HL-60/S4 (cell line): ENCODE data around the gene NFYA.

Source experiments
- in situ Hi-C: fragments of 300-500 bp; cut with MboI; formaldehyde crosslinking; loops from 2 replicates; pipeline ENCODE4 v1.14.3; 2022; ENCODE audit warnings: low sequenced_read_pairs

The NFYA gene

GRCh38 chr6:41072836-41073202, at the start of gene NFYA:
NFYA (plus strand) TSS chr6:41072974; CDS start chr6:41079090, 6,116 bp downstream.
- in situ Hi-C loops = loop anchor here (10.0 kb wide), 1 partner anchor 112 kb away; no protein-coding TSS in a partner anchor

DNA sequence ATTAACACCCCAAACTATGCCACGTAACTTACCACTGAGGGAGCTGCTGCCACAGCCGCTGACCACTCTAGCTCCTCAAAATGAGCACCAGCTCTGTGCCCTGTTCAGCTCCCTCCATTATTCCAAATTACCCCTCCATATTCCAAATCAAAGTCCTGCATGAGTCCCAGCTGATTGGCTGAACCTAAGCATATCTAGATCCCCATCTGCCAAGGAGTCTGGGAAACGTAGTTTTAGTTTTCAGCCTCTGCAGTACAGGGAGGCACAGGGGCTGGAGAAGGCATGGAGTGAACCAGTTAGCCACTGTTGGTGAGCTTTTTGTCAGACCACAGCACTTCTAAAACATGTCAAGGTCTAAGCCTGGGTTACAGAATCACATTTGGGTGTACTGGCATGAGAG, 49.7 kb upstream of the NFYA start:
- in situ Hi-C loops = no loop called here

GRCh38 chr6:41025966-41026530, 46.7 kb upstream of the NFYA start:
- in situ Hi-C loops = no loop called here

DNA sequence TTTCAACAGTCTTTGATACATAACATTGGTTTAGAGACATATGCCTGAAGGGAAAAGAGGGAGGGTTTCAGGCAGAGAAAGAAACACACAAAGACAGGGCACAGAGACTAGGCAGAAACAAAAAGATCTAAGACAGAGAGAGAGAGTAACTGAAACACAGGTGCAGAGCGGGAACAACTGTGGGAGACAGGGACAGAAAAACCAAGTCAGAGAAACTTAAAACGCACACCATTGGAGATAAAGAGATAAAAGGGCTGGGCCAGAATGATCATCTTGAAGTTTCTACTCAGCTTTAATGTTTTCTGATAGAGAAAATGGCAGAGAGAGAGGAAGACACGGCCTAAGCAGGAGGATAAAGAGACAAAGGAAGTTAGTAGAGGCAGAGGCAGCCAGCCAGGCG, 45.5 kb upstream of the NFYA start:
- in situ Hi-C loops = no loop called here

DNA sequence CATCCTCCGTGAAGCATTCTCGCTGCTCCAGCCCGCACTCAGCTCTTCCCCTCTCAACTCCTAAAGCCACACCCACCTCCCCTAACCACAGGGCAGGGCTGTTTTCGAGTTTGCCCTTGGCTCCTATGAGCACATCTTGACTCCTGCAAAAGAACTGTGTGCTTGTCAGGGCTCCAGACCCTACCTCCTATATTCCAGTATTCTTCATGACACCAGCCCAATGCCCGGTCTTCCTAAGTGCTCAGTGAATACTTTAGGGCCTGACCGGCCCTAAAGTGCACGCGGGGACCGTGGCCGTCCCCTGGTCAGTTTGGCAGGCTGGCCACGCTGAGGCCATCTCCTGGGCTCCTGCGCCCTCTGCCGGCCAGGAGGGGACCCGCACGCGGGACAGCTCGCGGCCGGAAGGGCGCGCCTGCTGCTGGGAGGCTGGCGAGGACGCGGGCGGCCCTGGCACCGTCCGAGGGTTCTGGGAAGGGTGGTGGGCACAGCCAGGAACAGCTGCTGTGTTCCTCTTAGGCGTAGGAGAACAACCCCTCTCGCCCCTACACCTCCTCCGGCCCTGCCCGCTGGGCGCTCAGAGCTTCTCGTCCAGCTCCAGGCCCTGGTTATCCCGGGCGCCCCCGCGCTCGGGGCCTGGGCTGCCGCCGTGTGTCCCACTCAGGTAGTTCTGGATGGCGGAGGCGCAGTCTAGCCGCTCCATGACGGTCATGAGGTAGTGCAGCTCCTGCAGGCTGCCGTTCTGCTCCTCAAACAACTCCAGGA, 44.8 kb upstream of the NFYA start:
- in situ Hi-C loops = no loop called here

DNA sequence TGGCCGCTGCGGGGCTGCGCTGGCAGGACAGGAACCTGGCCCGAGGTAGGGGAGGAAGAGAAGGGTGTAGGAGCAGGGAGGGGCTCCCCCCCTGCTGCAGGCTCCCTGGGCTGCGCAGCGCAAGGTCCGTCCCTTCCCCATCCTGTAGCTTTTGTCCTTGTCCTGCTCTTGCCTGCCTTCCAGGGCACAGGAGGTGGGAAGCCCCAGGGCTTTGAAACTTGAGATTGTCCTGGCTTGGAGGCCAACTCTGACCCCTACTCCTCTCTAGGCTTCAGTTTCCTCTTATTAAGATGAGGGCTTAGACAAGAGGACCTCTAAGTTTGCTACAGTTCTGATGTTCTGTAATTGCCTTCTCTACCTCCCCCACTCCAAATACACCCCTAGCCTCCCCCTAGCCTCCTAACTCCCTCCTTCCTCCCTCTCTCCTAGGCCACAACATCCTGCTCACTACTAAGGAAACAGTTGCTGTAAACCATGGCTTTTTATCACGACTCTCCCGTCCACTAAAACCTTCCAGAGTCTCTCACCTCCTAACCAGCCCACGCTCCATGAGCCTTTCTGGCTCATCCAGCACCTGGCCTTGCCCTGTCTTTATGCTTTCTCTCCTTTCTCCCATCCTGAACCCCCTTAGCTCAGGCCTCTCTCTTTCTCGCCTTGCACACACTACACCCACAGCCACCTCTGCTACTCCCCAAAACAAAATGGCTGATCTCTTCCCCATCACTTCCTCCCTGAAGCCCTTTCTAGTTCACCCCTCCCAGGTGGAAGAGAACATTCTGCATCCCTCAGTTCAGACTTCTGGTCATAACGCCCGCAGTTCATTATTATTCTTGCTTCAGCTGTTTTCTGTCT, 44.0 kb upstream of the NFYA start:
- in situ Hi-C loops = no loop called here

GRCh38 chr6:41032830-41033229, 39.9 kb upstream of the NFYA start:
- in situ Hi-C loops = no loop called here

DNA sequence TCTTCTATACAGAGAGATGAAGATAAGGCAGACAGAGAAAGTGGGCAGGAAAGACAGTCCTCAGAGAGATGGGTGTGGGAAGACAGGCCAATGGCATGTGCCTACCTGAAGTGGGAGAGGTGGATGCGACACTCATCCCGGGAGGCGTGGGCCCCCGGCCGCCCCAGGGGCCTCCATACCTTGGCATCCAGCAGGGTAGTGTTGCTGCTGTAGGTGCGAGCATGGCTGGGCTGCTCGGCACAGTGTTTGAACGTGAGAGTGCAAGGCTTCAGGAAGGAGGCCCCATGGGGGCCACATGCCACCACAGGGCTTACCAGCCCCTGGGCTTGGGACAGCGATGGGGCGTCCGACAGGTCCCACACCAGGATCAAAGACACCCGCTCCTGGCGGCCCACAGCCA, 39.0 kb upstream of the NFYA start:
- in situ Hi-C loops = no loop called here

DNA sequence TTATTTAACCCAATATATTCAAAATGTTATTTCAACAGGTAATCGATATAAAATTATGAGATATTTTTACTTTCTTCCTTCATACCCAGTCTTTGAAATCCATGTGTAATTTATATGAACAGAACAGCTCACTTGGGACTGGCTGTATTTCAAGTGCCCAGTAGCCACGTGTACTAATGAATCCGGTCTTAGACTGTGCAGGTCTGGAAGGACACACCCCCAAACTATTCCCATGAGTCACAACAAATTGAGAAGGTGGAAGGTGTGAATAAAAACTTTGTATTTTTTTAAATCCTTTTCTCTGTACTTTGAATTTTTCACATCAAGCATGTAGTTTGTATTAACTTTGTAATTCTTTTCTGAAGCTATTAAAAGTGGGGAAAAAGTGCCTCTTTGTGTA, 36.6 kb upstream of the NFYA start:
- in situ Hi-C loops = no loop called here

DNA sequence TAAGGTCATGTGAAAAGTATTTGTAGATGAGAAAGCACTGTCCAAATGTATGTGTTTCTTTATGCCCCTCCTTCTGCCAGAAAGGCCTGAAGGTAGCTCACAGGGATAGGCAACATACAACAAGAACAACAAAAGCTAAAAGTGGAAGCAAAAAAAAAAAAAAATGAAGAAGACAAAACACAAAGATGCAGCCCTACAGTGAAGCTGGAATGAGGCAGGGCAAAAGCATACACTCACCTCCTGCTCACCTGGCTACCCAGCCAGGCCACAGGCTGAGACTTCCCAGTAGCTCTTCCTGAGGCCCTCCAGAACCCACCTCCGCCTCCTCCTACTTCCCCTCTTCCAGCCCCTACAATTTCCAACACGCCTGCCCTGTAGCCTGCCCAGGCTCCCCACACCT, 36.2 kb upstream of the NFYA start:
- in situ Hi-C loops = no loop called here

- in situ Hi-C loops = no loop called here
These were observed 35.5 kb upstream of the NFYA start for GRCh38 chr6:41037107-41037900.

GRCh38 chr6:41038205-41038604, 34.6 kb upstream of the NFYA start:
- in situ Hi-C loops = no loop called here

DNA sequence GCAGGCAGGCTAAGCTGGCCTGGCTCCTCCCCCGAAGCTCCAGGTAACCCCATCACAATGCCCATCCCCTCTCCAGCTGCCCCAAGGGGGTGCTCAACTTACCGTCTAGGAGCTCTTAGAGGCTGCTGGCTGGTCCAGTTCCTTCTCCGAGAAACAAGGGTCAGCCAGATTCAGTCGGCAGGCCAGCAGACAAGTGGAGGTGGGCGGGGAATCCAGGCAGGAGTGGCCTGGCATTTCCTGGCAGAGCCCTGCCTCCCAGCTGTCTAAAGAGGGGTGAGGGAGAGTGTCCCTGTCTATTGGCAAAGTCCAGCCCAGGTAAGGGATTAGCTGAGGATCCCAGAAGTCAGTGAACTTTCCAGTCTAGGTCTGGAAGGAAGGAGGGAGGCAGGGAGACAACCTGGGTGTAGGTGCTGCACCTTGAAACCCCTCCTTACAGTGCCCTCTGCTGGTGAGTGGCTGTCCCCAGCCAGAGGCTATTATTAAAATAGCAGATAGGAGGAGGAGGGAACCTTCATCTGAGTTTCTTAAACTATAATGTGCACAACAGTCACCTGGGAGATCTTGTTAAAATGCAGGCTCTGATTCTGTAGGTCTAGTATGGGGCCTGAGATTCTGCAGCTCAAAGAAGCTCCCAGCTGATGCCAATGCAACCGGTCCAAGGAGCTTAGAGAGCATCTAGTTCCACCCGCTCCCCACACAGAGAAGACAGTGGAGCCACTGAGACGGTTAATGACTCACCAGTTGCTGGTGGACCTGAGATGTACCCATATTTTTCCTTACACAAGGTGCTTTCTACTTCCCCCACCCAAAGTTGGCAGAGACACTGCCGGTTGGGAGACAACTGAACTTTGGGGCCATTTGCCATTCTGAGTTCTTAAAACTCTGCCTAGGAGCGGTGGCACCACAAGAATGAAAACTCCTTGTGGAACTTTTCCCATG, 33.4 kb upstream of the NFYA start, which contains the start of gene UNC5CL:
Gene UNC5CL (minus strand): TSS at position 162 of the 939 bp plus-strand sequence. CDS start 4,147 bp downstream, outside the sequence.
- in situ Hi-C loops = no loop called here

GRCh38 chr6:41040101-41040939, 32.5 kb upstream of the NFYA start:
- in situ Hi-C loops = no loop called here

DNA sequence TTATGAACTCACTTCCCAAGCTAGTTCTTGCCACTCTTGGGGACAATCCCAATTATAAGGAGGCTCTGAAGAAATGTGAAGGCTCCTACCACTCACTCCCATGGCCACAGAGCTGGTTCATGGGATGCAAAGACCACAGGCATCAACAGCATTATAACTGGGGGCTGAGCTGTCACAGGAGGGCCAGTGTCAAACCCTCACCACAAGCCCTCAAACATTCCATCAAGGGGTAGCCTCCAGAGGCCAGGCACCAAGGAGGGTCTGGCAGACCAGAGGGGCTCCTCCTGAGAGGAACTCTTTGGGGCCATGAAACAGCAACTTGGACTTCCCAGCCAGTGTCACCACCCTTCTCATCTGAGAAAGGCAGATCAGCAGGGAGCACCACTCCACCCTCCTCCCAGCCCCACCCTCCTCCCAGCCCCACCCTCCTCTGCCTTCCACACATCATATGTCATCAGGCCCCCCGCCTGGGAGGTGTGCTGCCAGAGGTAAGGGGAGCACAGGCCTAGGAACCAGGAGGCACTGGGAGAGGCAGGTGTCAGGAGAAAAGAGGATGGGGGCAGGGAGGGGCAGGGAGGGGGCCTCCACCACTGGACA, 31.7 kb upstream of the NFYA start:
- in situ Hi-C loops = no loop called here

GRCh38 chr6:41042226-41043055, 30.3 kb upstream of the NFYA start, which contains the start of gene TSPO2:
TSPO2 (plus strand) TSS chr6:41042467; CDS start chr6:41042986, 519 bp downstream.
- in situ Hi-C loops = no loop called here

DNA sequence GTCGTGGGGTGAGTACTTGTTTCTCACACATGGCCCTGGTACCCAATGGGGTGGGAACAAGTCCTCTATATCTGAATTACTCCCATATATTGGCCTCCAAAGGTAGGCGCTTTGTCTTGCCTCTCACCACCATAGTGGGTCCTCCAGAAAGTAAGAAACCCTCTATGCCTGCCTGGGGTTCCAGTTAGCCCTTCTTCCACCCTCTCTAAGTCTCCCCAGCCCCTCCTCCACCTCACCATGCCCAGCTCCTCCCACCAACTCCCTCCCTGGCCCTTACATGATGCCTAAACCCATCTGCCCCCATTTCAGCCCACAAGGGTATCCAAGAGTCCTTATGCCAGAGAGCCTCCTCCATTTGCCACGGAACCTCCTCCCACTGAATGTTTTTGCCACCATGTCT, 29.6 kb upstream of the NFYA start:
- in situ Hi-C loops = no loop called here

DNA sequence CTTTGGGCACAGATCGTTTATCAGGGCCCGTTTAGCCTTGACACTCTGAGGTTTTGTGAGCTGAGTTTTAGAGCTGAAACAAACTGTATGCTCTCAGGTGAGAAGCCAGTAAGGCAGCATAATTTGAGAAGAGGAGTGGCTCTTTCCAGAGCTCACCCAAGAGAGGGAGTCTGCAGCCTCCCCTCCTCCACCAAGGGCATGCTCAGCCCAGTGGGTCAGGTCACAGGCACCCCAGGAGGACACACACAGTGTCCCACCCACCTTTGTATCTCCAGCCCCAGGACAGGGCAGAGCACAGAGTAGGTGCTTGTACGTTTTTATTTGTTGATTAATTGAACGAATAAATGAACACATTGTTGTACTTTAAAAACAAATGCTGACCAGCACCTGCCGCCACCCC, 27.1 kb upstream of the NFYA start:
- in situ Hi-C loops = no loop called here
